ENCODE measurements around the gene NPIPB12.
"Not testable (repeated sequence)": the region's sequence is repeated elsewhere in the genome, so short reads cannot be mapped to it uniquely, and the experiment has no call there.

DNA sequence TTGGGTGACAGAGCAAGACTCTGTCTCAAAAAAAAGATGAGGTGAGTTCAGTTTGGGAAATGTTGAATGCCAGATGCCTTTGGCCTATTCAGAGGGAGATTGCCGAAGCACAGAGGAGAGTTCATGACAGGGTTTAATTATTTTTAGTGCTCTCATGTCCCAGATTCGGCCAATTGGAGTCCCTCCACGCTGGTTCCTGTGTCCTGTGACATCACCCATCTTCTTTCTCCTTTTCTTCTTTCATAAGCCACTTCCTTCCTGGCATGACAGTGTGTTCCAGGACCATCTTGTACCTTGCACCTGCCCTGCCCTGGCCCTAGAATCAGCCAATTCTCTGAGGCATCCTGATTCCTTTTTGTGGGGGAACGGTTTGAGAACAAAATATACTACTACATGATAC lies 34.1 kb downstream of the NPIPB12 start:
- TF ChIP-seq CBX5 (IDR thresholded peaks at IDR 0.05; ENCODE audit: low read depth, low read length); SIX5 (IDR thresholded peaks at IDR 0.05; ENCODE audit: low read depth, low read length); MAFK (IDR thresholded peaks at IDR 0.05; ENCODE audit: low read depth, low read length); HDAC2 (IDR thresholded peaks at IDR 0.05; ENCODE audit: borderline replicate concordance in 1 of 2, low read depth in 2 of 2, low read length in 2 of 2); SUZ12 (IDR thresholded peaks at IDR 0.05; ENCODE audit: low read length); RFX5 (IDR thresholded peaks at IDR 0.05; ENCODE audit: borderline replicate concordance, low read depth, low read length); JUND (IDR thresholded peaks at IDR 0.05; ENCODE audit: low read length): not testable (repeated sequence)
- TF ChIP-seq, protein P1, sequence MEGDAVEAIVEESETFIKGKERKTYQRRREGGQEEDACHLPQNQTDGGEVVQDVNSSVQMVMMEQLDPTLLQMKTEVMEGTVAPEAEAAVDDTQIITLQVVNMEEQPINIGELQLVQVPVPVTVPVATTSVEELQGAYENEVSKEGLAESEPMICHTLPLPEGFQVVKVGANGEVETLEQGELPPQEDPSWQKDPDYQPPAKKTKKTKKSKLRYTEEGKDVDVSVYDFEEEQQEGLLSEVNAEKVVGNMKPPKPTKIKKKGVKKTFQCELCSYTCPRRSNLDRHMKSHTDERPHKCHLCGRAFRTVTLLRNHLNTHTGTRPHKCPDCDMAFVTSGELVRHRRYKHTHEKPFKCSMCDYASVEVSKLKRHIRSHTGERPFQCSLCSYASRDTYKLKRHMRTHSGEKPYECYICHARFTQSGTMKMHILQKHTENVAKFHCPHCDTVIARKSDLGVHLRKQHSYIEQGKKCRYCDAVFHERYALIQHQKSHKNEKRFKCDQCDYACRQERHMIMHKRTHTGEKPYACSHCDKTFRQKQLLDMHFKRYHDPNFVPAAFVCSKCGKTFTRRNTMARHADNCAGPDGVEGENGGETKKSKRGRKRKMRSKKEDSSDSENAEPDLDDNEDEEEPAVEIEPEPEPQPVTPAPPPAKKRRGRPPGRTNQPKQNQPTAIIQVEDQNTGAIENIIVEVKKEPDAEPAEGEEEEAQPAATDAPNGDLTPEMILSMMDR (IDR thresholded peaks at IDR 0.05; ENCODE audit: control extremely low read depth in 1 of 3, insufficient read depth in 1 of 3, low read depth in 1 of 3, low read length in 3 of 3): not testable (repeated sequence)
